NT2/D1 (cell line): Measurements from ENCODE around the gene LCP2.

ENCODE experiments used
- YY1 ChIP-seq: IDR thresholded peaks from 2 replicates; pipeline ENCODE4 v1.6.1; 2011; ENCODE audit not compliant: insufficient read length, insufficient read depth
- ZNF274 ChIP-seq: IDR thresholded peaks from 2 replicates; pipeline ENCODE4 v1.6.1; 2011; ENCODE audit warnings: mild to moderate bottlenecking, low read depth, low read length

GRCh38 chr5:170342153-170342725, 44.7 kb upstream of the LCP2 start:
- TF ChIP-seq YY1: no peak
- no peak for TF ChIP-seq ZNF274
